Measurements from ENCODE around the gene WDR74.

DNA sequence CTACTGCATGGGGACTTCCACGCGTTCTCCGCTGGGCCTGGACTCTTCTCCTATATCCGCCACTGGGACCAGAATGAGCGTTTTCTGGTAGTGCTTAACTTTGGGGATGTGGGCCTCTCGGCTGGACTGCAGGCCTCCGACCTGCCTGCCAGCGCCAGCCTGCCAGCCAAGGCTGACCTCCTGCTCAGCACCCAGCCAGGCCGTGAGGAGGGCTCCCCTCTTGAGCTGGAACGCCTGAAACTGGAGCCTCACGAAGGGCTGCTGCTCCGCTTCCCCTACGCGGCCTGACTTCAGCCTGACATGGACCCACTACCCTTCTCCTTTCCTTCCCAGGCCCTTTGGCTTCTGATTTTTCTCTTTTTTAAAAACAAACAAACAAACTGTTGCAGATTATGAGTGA is 49.0 kb upstream of the WDR74 start:
- TF ChIP-seq, protein P1, sequence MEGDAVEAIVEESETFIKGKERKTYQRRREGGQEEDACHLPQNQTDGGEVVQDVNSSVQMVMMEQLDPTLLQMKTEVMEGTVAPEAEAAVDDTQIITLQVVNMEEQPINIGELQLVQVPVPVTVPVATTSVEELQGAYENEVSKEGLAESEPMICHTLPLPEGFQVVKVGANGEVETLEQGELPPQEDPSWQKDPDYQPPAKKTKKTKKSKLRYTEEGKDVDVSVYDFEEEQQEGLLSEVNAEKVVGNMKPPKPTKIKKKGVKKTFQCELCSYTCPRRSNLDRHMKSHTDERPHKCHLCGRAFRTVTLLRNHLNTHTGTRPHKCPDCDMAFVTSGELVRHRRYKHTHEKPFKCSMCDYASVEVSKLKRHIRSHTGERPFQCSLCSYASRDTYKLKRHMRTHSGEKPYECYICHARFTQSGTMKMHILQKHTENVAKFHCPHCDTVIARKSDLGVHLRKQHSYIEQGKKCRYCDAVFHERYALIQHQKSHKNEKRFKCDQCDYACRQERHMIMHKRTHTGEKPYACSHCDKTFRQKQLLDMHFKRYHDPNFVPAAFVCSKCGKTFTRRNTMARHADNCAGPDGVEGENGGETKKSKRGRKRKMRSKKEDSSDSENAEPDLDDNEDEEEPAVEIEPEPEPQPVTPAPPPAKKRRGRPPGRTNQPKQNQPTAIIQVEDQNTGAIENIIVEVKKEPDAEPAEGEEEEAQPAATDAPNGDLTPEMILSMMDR (IDR thresholded peaks at IDR 0.05): no peak
- TF ChIP-seq SMAD4 (CRISPR knock-in tag; IDR thresholded peaks at IDR 0.05) (no peak), ZBTB21 (CRISPR knock-in tag; IDR thresholded peaks at IDR 0.05; ENCODE audit: borderline replicate concordance) (no peak), E2F5 (CRISPR knock-in tag; IDR thresholded peaks at IDR 0.05) (no peak), TEAD4 (CRISPR knock-in tag; IDR thresholded peaks at IDR 0.05) (no peak)
- TF ChIP-seq, protein P2, sequence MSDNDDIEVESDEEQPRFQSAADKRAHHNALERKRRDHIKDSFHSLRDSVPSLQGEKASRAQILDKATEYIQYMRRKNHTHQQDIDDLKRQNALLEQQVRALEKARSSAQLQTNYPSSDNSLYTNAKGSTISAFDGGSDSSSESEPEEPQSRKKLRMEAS (CRISPR knock-in tag; IDR thresholded peaks at IDR 0.05): no peak
- TF ChIP-seq, protein P3, sequence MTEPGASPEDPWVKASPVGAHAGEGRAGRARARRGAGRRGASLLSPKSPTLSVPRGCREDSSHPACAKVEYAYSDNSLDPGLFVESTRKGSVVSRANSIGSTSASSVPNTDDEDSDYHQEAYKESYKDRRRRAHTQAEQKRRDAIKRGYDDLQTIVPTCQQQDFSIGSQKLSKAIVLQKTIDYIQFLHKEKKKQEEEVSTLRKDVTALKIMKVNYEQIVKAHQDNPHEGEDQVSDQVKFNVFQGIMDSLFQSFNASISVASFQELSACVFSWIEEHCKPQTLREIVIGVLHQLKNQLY (CRISPR knock-in tag; IDR thresholded peaks at IDR 0.05): no peak

Data from WTC11 (cell line).